ENCODE data around the gene ANKRD62.
"Not testable (repeated sequence)": the region's sequence is repeated elsewhere in the genome, so short reads cannot be mapped to it uniquely, and the experiment has no call there.

- not testable (repeated sequence) for TF ChIP-seq CTCF (IDR thresholded peaks at IDR 0.05; ENCODE audit: low read depth, low read length, poor library complexity, severe bottlenecking); EZH2phosphoT487 (IDR thresholded peaks at IDR 0.05; ENCODE audit: borderline replicate concordance, low read length)
These were observed 25.2 kb upstream of the ANKRD62 start for GRCh38 chr18:12068316-12068949.

All from DOHH2 (cell line).